A673 (cell line): ENCODE results near the gene PEX5. TPM values are rescaled to one million over a fixed set of nuclear protein-coding genes. Genes with fewer than 3 reads are reported as not detected.

Source experiments
- BruUV-seq: library from RNA; stranded (reverse); fragments of 400-500 nt; replicated peaks from 2 replicates; lab custom pipeline; 2021; lab: Mats Ljungman, UMichigan
- CTCF ChIA-PET: fragments of 300-600 bp; sonication (Branson Sonifier 250); formaldehyde crosslinking; loops from one replicate; lab custom pipeline; 2022; ENCODE audit warnings: antibody characterized with exemption; lab: Charles Lee
- POLR2A ChIA-PET: fragments of 300-600 bp; sonication (Branson Sonifier 250); formaldehyde crosslinking; loops from one replicate; lab custom pipeline; 2022; ENCODE audit warnings: antibody characterized with exemption; ENCODE audit not compliant: low non-redundant PET; lab: Charles Lee
- DNase-seq: peaks from one replicate; pipeline ENCODE4 v3.0.0-alpha.2; 2015; ENCODE audit warnings: low spot score
- H3K27ac ChIP-seq: fragments of 200-600 bp; sonication (generic); 2 replicates; pipeline ENCODE4 v1.5.1; 2016; ENCODE audit warnings: mixed run types, low read depth, mild to moderate bottlenecking, mixed read lengths, antibody characterized with exemption, low read length; ENCODE audit not compliant: poor library complexity, severe bottlenecking
- H3K27me3 ChIP-seq: fragments of 200-600 bp; sonication (generic); replicated peaks from 2 replicates; pipeline ENCODE4 v1.6.1; 2017; ENCODE audit warnings: mixed run types, low read depth, mild to moderate bottlenecking, mixed read lengths, antibody characterized with exemption, low read length; ENCODE audit not compliant: insufficient read depth, poor library complexity
- H3K36me3 ChIP-seq: fragments of 200-600 bp; sonication (generic); 2 replicates; pipeline ENCODE4 v1.6.1; 2016; ENCODE audit warnings: mixed run types, mild to moderate bottlenecking, mixed read lengths, antibody characterized with exemption, low read length; ENCODE audit not compliant: insufficient read depth, poor library complexity, severe bottlenecking
- H3K4me1 ChIP-seq: fragments of 200-600 bp; sonication (generic); 2 replicates; pipeline ENCODE4 v1.6.1; 2017; ENCODE audit warnings: mixed run types, mild to moderate bottlenecking, mixed read lengths, antibody characterized with exemption, low read length; ENCODE audit not compliant: insufficient read depth, poor library complexity, severe bottlenecking
- H3K4me3 ChIP-seq: fragments of 200-600 bp; sonication (generic); 2 replicates; pipeline ENCODE4 v1.5.1; 2016; ENCODE audit warnings: low read depth, mixed run types, mild to moderate bottlenecking, mixed read lengths, low read length; ENCODE audit not compliant: poor library complexity, severe bottlenecking
- H3K9me3 ChIP-seq: fragments of 200-600 bp; sonication (generic); 2 replicates; pipeline ENCODE4 v1.6.1; 2016; ENCODE audit warnings: mixed run types, low read depth, mild to moderate bottlenecking, mixed read lengths, antibody characterized with exemption, low read length; ENCODE audit not compliant: poor library complexity, severe bottlenecking
- EZH2 ChIP-seq: fragments of 200-600 bp; sonication (generic); IDR thresholded peaks from 2 replicates; pipeline ENCODE4 v1.6.1; 2017; ENCODE audit warnings: borderline replicate concordance, low read depth, mild to moderate bottlenecking, mixed read lengths, antibody characterized with exemption, low read length; ENCODE audit not compliant: poor library complexity, severe bottlenecking
- intact Hi-C: fragments of 100-400 bp; cut with micrococcal nuclease; formaldehyde crosslinking; loops from one replicate; pipeline ENCODE4 v1.10.0; 2022; ENCODE audit not compliant: unreplicated experiment
- total RNA-seq: library from RNA; stranded (reverse); gene quantifications from 2 replicates; pipeline ENCODE4 v1.2.3, GENCODE V29; 2021
- TF ChIP-seq, protein P1 (sequence below): fragments of 300-800, 200-600 bp; sonication (generic); conservative IDR thresholded peaks from 2 replicates; pipeline ENCODE4 v1.5.1; 2017; ENCODE audit warnings: low read depth, mild to moderate bottlenecking, antibody characterized with exemption, low read length, moderate library complexity, mixed read lengths

The PEX5 gene
- total RNA-seq, 1 experiment from 2014 or later, result 36.9 TPM

DNA sequence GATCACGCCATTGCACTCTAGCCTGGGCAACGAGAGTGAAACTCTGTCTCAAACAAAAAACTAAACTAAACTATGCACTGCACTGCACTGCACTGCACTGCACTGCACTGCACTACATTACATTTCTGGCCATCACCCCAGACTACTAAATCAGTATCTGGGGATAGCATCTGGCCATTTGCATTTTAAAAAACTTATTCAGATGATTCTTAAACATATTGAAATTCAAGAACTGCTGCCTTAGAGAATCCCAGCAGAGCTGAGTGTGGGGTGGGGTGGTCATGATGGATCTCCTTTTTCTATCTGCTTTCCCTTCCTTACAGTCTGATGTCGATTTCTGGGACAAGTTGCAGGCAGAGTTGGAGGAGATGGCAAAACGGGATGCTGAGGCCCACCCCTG, 13.6 kb downstream of the PEX5 start:
- intact Hi-C loops, result no loop called here
- H3K4me1 ChIP-seq, result no peaks in the 10 kb centered on the region
- H3K4me3 ChIP-seq, result no peak overlapping the region
- POLR2A ChIA-PET, result no interaction called here
- no peaks in the 10 kb centered on the region for H3K9me3 ChIP-seq
- no peak overlapping the region for H3K27ac ChIP-seq
- no peak for DNase-seq
- TF ChIP-seq, protein P1, sequence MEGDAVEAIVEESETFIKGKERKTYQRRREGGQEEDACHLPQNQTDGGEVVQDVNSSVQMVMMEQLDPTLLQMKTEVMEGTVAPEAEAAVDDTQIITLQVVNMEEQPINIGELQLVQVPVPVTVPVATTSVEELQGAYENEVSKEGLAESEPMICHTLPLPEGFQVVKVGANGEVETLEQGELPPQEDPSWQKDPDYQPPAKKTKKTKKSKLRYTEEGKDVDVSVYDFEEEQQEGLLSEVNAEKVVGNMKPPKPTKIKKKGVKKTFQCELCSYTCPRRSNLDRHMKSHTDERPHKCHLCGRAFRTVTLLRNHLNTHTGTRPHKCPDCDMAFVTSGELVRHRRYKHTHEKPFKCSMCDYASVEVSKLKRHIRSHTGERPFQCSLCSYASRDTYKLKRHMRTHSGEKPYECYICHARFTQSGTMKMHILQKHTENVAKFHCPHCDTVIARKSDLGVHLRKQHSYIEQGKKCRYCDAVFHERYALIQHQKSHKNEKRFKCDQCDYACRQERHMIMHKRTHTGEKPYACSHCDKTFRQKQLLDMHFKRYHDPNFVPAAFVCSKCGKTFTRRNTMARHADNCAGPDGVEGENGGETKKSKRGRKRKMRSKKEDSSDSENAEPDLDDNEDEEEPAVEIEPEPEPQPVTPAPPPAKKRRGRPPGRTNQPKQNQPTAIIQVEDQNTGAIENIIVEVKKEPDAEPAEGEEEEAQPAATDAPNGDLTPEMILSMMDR, result no peak
- TF ChIP-seq EZH2, result no peak
- H3K36me3 ChIP-seq, result peaks cover 40% of the 10 kb centered on the region
- no TSS peak for BruUV-seq
- CTCF ChIA-PET, result no interaction called here
- H3K27me3 ChIP-seq, result no peaks in the 10 kb centered on the region

DNA sequence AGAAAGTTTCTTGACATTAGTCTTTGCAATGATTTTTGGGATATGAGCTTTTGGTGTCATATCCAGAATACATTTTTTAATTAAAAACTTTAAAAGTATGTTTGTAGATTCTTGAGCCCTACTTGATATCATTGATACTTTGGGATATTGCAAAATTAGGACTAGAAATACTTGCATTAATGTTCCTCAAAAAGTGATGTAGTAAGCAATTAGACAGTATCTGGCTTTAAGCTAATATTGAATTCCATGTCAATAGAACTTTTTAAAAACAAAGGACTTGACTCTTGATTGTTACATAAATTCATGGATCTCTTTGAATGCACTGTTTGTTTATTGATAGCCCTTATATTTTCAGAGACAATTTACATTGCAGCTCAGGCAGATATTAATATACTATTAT, 15.6 kb downstream of the PEX5 start:
- POLR2A ChIA-PET, result no interaction called here
- peaks cover 53% of the 10 kb centered on the region for H3K36me3 ChIP-seq

DNA sequence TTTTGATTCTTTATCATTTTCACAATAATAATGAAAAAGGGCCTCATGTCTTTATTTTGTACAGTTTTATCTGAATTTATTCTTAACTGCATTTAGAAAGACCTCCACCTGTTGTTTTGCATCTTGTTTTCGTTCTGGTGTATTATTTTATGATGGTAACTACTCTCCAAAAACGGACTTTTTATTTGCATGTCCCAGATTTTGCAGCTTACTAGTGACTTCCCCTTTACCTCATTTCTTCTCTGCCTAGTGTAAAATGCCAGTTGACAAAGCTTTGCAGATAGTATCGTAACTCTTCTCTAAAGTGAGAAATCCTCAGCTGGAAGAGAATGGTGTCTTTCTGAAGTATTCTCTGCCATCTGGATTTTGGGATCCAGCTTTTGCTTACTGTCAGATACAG, 17.2 kb downstream of the PEX5 start:
- Histone ChIP-seq H3K36me3 (peaks cover 55% of the 10 kb centered on the region), H3K27me3 (no peaks in the 10 kb centered on the region), H3K9me3 (no peaks in the 10 kb centered on the region), H3K27ac (no peak overlapping the region), H3K4me1 (no peaks in the 10 kb centered on the region), H3K4me3 (no peak overlapping the region)
- no TSS peak for BruUV-seq
- intact Hi-C loops, result no loop called here
- ChIA-PET CTCF (no interaction called here), POLR2A (no interaction called here)
- TF ChIP-seq, protein P1, result no peak
- TF ChIP-seq EZH2, result no peak
- no peak for DNase-seq

More for the DNA sequence above, 15.6 kb downstream of the PEX5 start:
- DNase-seq, result no peak
- H3K27ac ChIP-seq, result no peak overlapping the region
- CTCF ChIA-PET, result no interaction called here
- H3K4me3 ChIP-seq, result no peak overlapping the region
- no TSS peak for BruUV-seq
- no peaks in the 10 kb centered on the region for H3K4me1 ChIP-seq
- intact Hi-C loops, result no loop called here
- TF ChIP-seq, protein P1, result no peak
- no peak for TF ChIP-seq EZH2
- no peaks in the 10 kb centered on the region for H3K9me3 ChIP-seq
- H3K27me3 ChIP-seq, result no peaks in the 10 kb centered on the region
